NCI-H2227 (cell line): ENCODE measurements around the gene KLK10.
"Not testable (repeated sequence)": the region's sequence is repeated elsewhere in the genome, so short reads cannot be mapped to it uniquely, and the experiment has no call there.

ENCODE experiments used
- DNase-seq: peaks from one replicate; lab custom pipeline; 2025; ENCODE audit not compliant: unreplicated experiment; lab: John Stamatoyannopoulos, UW

KLK10 gene

DNA sequence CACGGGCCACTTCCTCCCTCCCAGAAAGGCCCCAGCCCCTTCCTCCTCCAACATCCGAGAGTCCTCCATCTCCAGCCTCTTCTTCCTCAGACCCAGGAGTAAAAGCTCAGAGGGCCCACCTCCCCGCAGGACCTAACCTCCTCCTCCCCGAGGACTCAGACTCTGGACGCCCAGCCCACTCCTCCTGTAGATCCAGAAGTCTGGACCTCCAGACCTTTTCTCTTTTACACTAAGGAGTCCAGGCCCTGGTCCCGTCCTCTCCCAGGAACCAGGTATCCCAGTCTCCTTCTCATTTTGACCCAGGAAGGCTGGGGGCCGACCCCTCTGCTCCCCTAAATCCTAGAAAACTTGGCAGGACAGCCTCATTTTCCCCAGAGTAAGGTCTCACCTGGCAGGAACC is 16.2 kb downstream of the KLK10 start:
- no peak for DNase-seq

DNA sequence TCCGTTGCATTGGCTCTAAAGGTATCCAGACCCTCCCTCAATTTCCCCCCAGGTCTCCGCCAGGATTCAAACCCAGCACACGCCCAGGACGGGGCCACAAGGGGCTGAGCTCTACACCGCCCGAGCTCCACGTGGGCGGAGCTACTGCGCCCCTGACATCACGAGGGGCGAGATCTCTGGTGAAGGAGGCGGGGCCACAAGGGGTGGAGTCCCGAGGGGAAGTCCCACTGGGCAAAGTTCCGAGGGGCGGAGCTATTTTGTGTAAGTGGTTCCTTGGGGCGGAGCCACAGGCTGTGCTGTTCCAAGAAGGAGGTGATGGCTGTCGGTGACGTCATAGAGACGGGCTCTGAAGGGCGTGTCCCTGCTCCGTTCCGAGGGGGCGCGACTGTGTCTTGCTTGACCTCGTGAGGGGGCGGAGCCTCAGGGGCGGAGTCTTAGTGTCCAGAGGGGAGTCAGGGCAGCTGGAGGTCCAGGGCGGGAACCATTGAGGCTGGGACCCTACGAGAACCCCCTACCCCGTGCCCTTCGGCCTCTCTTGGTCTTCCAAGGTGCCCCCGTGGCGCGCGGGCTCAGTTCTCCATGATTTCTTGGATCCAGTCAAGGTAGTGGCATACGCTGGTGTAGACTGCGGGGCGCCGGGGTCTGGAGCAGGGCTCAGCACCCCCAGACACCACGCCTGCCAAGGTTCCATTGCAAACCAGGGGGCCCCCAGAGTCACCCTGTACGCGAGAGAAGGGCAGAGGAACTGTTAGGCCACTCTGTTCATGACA is 16.8 kb downstream of the KLK10 start:
- DNase-seq, result peak; percentile 72

DNA sequence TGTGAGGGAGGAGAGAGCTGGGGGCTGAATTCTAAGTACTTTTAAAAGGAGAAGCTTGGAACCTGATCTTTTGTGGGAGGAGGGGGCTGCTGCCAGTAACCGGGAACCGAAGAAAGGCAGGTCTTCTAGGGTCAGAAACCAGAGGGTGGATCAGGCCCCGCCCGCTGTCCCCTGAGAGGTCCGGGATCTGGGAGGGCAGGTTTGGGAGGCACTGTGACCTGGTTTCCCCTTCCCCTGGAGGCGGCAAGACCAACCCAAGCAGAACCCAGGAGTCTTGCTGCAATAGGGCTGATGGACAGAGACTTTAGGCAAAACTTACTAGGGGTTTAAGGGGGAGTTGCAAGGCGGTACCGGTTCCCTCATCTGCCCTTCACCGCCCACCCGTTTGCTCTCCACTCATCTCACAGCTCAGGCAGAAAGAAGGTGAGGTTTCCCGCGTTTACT is 17.4 kb downstream of the KLK10 start:
- DNase-seq, result no peak

DNA sequence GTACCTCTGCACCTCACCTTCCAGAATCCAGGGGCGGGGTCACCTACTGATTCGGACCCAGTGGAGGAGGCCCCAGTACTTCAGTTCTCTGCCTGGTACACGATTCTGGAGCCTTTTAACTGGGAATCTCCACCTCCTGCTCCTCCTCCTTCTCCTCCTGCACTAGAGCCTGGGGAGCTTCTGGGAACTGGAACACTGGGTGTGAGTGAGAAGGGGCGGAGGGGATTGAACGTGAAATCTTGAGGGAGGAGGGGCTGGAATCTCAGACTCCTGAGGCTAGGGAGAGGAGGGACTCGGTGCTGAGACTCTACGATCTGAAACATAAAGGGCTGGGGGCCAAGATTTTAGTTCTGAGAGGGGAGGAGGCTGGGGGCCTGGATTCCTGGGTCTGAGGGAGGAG is 18.0 kb downstream of the KLK10 start, which contains the start of gene KLK8:
Gene KLK8, minus strand, starts transcription at position 90 of the 400 bp plus-strand sequence. CDS start 437 bp downstream, outside the sequence.
- no peak for DNase-seq

DNA sequence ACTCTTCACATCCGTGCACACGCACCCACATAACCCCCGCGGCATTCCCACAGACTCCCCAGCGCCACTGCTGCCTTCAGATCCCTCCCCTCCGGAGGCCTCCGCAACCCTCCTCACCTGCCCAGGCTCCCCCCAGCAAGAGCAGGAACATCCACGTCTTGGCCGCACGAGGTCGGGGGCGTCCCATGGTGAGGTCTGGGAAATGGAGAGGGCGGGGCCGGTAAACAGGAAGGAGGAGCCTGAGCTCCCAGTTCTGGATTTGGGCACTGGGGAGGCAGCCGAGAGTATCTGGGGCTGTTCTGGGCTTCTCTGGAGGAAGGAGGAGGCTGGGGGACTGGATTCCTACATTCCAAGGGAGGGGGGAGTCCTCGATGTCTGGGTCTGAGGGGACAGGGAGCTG is 18.5 kb downstream of the KLK10 start:
- no peak for DNase-seq

DNA sequence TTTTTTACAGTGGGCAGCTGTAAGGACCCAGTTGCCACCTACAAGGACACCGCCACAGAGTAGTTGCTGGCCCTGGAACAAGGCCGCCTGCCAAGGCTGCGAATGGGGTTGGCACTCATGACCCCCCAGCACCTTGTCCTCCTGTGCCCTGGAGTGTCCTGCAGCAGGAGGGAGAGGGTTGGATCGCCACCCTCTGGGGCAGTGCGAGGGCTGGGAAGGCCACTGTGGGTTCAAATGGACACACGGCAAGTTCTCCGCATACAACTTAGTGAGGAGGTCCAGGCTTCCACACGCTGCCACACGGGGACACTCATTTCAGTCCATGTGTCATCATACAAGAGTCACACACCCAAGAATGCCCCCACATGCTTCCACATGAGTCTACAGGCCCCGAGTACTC is 19.1 kb downstream of the KLK10 start:
- DNase-seq, result no peak

DNA sequence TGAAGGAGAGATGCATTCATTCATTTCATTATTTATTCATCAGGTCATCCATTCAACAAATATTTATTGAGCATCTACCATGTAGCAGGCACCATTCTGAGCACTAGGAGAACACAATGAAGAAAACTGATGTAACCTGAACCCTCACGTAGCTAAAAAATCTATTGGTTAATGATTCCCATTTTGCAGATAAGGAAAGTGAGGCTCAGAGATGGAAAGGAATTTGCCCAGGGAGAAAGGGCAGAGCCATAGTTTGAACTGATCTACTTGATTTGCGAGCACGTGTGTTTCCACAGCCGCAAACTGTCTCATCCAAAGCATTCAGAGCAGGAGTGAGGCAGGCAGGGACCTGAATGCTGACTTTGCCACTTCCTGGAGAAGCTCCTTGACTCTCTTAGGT is 20.8 kb downstream of the KLK10 start:
- no peak for DNase-seq

DNA sequence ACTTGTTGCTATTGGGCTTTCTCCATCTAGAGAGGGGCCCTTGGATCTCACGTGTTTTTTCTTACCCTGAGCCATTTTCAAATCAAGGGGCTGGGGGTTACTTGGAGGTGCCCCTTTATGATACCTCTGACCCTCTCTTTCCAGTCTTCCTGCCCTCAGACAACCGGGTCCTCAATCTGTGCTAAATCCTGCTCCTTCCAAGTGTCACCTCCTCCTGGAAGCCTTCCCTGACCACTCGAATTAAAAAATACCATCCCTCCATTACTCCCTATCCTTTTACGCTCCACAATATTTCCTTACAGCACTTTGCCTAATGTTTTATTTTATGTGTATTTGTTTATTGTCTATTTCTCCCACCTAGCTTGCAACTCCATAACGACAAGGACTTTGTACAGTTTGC is 21.4 kb downstream of the KLK10 start:
- DNase-seq, result no peak

DNA sequence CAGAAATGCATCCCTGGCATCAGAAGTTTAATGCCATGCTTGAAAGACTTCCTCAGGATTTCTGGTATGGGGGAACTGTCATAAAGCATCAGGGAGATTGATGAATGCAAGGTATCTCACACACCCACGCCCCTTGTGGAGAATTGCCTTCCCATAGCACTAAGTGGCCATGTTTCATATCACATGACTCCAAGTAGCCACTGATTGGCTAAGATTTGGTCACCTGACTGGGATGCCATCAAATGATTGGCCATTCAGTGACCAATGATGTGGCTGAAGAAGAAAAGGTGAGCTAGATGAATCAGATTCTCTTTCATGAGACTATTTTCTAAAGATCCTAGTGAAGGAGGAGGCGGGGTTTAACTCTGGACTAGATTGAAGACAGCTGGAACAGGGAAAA is 25.4 kb downstream of the KLK10 start:
- DNase-seq, result peak; percentile 15

DNA sequence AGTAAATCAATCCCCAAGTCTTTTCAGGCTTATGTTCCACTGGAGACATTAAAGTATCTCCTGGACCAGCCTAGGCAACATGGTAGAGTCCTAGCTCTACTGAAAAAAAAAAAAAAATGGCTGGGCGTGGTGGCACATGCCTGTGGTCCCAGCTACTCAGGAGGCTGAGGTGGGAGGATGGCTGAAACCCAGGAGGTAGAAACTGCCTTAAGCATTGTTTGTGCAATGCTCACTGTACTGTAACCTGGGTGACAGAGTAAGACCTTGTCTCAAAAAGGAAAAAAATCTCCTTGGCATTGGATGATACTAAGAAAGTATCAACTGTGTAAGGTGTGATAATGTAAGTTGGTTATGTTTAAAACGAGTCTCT is 26.9 kb downstream of the KLK10 start:
- DNase-seq, result no peak

DNA sequence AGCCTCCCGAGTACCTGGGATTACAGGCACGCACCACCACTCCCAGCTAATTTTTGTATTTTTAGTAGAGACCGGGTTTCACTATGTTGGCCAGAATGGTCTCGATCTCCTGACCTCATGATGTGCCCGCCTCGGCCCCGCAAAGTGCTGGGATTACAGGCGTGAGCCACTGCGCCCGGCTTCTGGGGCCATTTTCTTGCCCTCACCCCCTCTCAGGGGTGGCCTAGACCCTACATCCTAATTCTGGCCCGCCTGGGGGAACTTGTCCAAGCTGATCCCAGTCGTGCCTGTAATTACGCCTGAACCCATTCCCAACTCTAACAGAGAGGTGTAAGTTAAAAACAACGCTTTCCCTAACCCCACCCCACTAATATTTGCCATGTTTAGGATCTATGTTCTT is 35.1 kb downstream of the KLK10 start:
- not testable (repeated sequence) for DNase-seq

DNA sequence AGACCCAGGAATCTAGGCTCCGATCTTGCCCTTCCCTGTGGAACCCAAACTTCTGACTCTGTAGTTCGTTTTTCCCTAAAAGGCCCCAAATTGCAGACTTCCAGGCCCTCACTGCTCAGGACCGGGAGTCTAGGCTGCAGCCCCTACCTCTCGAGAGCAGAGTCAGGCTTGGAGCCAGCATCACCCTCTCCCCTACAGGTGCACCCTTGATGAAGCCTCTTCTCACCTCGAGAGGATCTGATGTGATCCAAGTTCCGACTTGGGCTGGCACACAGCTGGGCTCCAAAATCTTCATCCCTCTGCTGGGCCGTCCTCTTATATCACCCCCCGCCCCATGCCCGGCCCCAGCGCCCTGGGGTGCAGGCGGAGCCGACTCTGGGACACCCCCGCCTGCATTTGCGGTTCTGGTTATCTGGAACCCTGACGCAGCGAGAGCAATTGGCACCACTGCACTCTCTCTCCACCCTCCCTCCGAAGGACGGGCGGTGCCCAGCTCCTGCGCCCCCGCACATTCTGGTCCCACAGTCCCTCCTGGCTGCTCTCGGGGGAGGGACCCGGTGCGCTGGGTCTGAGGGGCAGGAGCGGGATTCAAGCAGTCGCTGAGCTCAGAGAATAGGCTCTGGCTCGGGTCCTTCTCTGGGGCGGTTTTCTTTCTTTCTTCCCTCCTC is 35.8 kb downstream of the KLK10 start, which contains the start of gene KLK7:
Gene KLK7, minus strand, starts transcription at position 293 of the 668 bp plus-strand sequence. CDS start 1,518 bp downstream, outside the sequence.
- DNase-seq, result no peak

DNA sequence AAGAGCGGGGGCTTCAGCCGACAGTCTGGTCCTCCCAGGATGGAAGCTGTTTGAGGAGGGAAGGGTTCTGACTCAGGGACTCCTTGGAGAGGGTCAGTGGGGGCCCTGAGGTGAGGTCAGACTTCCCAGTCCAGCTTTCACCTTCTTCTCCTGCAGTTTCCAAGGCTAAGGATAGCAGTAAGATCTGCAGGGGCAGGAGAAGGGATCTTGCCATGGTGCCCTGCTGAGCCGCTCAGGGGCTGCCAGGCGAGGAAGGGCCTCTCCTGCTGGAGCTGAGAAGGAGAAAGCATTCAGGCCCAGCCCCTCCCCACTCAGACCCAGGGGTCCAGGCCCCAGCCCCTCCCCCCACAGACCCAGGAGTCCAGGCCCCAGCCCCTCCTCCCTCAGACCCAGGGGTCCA is 37.3 kb downstream of the KLK10 start:
- DNase-seq, result no peak

DNA sequence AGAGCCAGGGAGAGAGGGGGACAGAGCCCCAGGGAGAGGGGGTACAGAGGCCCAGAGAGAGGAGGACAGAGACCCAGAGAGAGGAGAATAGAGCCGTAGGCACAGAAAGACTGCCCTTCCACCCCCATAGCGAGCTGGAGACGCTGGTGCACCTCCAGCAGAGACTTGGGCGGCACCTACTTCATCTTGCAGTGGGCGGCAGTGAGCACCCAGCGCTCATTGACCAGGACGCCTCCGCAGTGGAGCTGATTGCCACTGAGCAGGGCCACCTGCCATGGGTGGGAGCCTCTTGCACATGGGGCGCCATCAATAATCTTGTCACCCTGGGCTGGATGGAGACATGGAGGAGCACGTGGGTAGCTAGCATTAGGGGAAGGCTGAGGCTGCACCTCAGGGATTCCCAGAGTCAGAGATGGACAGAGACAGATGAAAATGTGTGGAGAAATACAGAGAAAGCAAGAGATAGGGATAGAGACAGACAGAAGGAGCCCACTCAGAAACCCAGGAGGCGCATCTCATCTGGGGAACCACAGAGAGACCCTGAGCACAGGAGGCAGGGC is 37.8 kb downstream of the KLK10 start:
- DNase-seq, result no peak

DNA sequence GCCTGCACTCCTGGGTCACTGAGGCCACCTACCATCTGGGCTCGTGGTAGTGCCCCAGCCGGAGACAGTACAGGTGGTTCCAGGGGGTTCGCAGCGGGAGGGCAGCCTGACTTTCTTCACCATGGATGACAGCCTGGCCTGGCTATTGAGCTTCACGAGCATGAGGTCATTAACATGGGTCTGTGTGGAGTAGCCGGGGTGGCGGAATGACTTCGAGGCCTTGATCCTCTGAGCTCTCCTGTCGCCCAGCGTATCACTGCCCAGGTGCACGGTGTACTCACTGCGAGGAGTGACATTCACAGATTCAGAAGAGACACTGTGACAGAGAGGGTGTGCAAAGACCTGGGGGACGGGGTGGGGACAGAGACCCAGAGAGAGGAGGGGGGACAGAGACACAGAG is 39.3 kb downstream of the KLK10 start:
- no peak for DNase-seq

DNA sequence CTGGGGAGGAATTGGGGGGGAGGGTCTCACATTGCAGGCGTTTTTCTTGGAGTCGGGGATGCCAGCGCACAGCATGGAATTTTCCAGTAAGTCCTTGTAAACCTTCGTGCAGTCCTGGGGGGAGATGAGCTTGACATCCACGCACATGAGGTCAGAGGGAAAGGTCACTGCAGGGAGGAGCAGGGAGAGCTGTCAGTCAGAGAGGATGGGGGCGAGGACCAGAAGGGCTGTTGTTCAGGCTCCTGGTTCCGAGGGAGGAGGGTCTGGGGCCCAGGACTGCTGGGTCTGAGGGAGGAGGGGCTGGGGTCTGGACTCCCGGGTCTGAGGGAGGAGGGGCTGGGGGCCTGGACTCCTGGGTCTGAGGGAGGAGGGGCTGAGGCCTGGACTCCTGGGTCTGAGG is 39.8 kb downstream of the KLK10 start:
- no peak for DNase-seq

DNA sequence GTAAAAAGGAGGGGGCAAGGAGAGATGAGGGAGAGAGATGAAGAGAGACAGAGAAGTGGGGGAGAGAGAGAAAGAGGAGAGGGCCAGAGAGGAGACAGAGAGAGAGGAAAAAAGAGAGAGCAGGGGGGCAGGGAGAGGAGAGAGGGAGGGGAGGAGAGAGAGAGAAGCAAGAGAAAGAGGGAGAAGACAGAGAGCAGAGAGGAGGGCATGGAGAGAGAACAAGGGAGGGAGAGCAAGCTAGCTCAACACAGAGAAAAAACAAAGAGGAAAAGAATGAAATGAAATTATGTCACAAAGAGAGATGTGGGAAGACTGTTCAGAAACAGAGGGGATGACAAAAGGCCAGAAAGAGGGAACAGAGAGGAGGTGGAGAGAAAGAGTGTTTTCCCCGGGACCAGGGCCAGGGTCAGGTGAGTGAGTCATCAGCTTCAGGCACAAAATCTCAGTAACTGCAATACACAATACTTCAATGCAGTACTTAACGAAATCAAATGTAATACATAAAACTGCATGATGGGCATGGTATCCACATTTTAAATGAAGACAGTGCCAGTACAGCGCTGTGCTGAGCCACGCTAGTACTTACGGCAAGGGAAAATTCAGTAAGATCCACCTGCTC is 40.6 kb downstream of the KLK10 start:
- no peak for DNase-seq

DNA sequence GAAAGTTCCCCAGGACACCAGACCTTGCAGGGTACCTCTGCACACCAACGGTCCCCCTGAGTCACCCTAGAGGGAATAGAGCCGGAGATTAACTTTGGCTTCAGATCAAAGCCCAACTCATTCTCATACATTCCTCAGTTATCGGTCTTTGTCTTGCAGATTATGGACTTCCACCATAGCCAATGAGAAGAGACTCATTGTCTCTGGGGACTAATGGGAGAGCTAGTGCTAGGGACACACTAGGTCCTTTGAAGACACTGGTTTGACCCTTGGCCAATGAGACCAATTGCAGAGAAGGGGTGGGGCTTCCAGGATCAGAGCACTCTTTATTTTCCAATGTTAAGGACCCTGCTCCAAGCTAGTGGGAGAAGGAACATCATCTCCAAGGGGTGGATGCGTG is 41.9 kb downstream of the KLK10 start:
- no peak for DNase-seq

DNA sequence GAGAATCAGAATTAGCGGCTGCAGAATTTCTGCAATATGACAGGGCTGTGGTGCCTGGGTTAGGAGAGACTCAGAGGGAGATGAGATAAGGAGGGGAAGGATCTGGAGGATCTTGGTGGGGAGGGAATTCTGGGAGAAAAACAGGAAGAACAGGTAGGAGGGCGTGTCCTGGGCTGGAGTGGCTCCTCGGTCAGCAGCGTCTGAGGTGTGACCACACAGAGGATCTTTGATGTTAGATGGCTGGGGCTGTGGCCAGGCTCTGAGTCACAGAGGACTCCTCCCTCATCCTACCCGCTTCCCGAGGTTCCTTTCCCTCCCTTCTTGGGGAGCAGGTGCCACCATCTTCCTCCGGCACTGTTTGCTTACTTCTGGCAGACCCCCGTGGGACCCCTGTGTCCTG is 43.7 kb downstream of the KLK10 start:
- DNase-seq, result no peak

DNA sequence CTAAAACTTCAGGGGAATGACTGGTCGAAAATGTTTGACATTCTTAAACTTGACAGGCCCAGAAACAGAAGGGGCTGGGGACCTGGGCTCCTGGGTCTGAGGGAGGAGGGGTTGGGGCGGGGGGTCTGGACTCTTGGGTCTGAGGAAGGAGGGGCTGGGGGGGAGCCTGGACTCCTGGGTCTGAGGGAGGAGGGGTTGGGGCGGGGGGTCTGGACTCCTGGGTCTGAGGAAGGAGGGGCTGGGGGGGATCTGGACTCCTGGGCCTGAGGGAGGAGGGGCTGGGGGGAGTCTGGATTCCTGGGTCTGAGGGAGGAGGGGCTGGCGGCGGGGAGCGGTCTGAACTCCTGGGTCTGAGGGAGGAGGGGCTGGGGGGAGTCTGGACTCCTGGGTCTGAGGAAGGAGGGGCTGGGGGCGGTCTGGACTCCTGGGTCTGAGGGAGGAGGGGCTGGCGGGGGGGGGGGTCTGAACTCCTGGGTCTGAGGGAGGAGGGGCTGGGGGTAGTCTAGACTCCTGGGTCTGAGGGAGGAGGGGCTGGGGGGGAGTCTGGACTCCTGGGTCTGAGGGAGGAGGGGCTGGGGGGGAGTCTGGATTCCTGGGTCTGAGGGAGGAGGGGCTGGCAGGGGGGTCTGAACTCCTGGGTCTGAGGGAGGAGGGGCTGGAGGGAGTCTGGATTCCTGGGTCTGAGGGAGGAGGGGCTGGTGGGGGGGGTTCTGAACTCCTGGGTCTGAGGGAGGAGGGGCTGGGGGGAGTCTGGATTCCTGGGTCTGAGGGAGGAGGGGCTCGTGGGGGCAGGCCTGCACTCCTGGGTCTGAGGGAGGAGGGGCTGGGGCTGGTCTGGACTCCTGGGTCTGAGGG is 44.6 kb downstream of the KLK10 start:
- no peak for DNase-seq
